K562 (cell line): ENCODE results near the gene DUS4L. TPM values are rescaled to one million over a fixed set of nuclear protein-coding genes. Genes with fewer than 3 reads are reported as not detected.
A peak's percentile ranks its signal among the peaks of the same experiment; 100 is the strongest.

Experiments used
- CBX5 ChIP-seq: IDR thresholded peaks from 2 replicates; pipeline ENCODE4 v1.6.1; 2014; ENCODE audit warnings: low read depth, borderline replicate concordance
- GTF2F1 ChIP-seq: IDR thresholded peaks from 2 replicates; pipeline ENCODE4 v1.6.1; 2011; ENCODE audit warnings: low read depth, low read length, improper control_type of control experiment
- HNRNPK ChIP-seq: fragments of 200-400 bp; formaldehyde crosslinking; IDR thresholded peaks from one replicate; pipeline ENCODE4 v1.6.1; 2018; ENCODE audit warnings: mild to moderate bottlenecking, low read depth, low read length; ENCODE audit not compliant: poor library complexity, severe bottlenecking
- KAT8 ChIP-seq: fragments of 450-650 bp; IDR thresholded peaks from 2 replicates; pipeline ENCODE4 v1.6.1; 2016; ENCODE audit warnings: low read depth, mild to moderate bottlenecking
- MTA3 ChIP-seq: fragments of 450-650 bp; formaldehyde crosslinking; IDR thresholded peaks from 2 replicates; pipeline ENCODE4 v1.6.1; 2017; ENCODE audit warnings: mild to moderate bottlenecking, borderline replicate concordance
- MXI1 ChIP-seq: IDR thresholded peaks from 2 replicates; pipeline ENCODE4 v1.6.1; 2011; ENCODE audit warnings: low read depth, mild to moderate bottlenecking, improper control_type of control experiment, low read length
- NELFE ChIP-seq: IDR thresholded peaks from 2 replicates; pipeline ENCODE4 v1.6.1; 2011; ENCODE audit warnings: mild to moderate bottlenecking; ENCODE audit not compliant: insufficient read depth, insufficient read length
- NR2C2 ChIP-seq, 2 experiments: fragments of 200-800 bp in 1 of 2; sonication (Bioruptor generic) in 1 of 2; sonication (generic) in 1 of 2; formaldehyde crosslinking in 1 of 2; IDR thresholded peaks; 2 replicates each; pipeline versions ENCODE4 v1.6.1 to v1.8.0; 2016 to 2022; ENCODE audit warnings: mild to moderate bottlenecking in 1 of 2, missing compliant biosample characterization in 1 of 2, missing genetic modification characterization in 1 of 2, missing genetic modification reagents in 1 of 2
- PRPF4 ChIP-seq: fragments of 200-400 bp; formaldehyde crosslinking; IDR thresholded peaks from one replicate; pipeline ENCODE4 v1.6.1; 2017; ENCODE audit warnings: low read length, low read depth, mild to moderate bottlenecking; ENCODE audit not compliant: insufficient read depth, poor library complexity, severe bottlenecking
- RAD21 ChIP-seq, 2 experiments: fragments of 250-450 bp in 1 of 2; fragments of 450-650 bp in 1 of 2; sonication (Bioruptor Pico) in 1 of 2; formaldehyde crosslinking in 1 of 2; IDR thresholded peaks in 1 of 2; conservative IDR thresholded peaks in 1 of 2; 2 replicates each; pipeline versions ENCODE4 v1.4.0 to v1.8.0; 2020 to 2022; ENCODE audit warnings: mild to moderate bottlenecking in 2 of 2, moderate library complexity in 1 of 2
- SAFB ChIP-seq: fragments of 200-400 bp; formaldehyde crosslinking; IDR thresholded peaks from 2 replicates; pipeline ENCODE4 v1.6.1; 2017; ENCODE audit warnings: low read depth, low read length, borderline replicate concordance
- TCF7L2 ChIP-seq: fragments of 150-350 bp; IDR thresholded peaks from 2 replicates; pipeline ENCODE4 v1.6.1; 2016; ENCODE audit warnings: low read depth, mild to moderate bottlenecking, low read length, moderate library complexity
- U2AF1 ChIP-seq: fragments of 200-400 bp; formaldehyde crosslinking; optimal IDR thresholded peaks from 2 replicates; pipeline ENCODE3; 2017; ENCODE audit warnings: mild to moderate bottlenecking, low read depth, low read length, moderate library complexity
- XRCC5 ChIP-seq: fragments of 200-400 bp; formaldehyde crosslinking; IDR thresholded peaks from 2 replicates; pipeline ENCODE4 v1.6.1; 2017; ENCODE audit warnings: low read depth, mild to moderate bottlenecking, low read length
- ZNF121 ChIP-seq: sonication (generic); formaldehyde crosslinking; conservative IDR thresholded peaks from 2 replicates; pipeline ENCODE4 v1.8.0; 2022; ENCODE audit warnings: missing genetic modification reagents
- ZNF165 ChIP-seq: fragments of 250-450 bp; sonication (Bioruptor Pico); IDR thresholded peaks from 2 replicates; pipeline ENCODE4 v1.4.0; 2020; ENCODE audit warnings: borderline replicate concordance
- ZNF444 ChIP-seq: fragments of 250-450 bp; sonication (Bioruptor Pico); IDR thresholded peaks from 2 replicates; pipeline ENCODE4 v1.4.0; 2020; ENCODE audit warnings: mild to moderate bottlenecking, moderate library complexity
- ZNF780A ChIP-seq: fragments of 250-450 bp; sonication (Bioruptor Pico); IDR thresholded peaks from 2 replicates; pipeline ENCODE4 v1.5.0; 2021; ENCODE audit warnings: mild to moderate bottlenecking
- polyA plus RNA-seq, 8 experiments: library from polyadenylated mRNA; depleted of rRNA in 4 of 8; stranded (reverse) in 5 of 8; unstranded in 3 of 8; fragments of >200 nt; fragmentation: Nextera tagmentation in 2 of 8; fragmentation: Illumina TruSeq in 1 of 8; extraction: Ambion mirVana in 2 of 8; extraction: Trizol in 1 of 8; gene quantifications; 2 replicates each; pipeline versions ENCODE4 v1.2.1 to v1.2.3, GENCODE V29; 2011 to 2014; ENCODE audit warnings: inconsistent platforms in 1 of 8, missing spikeins in 1 of 8
- total RNA-seq, 7 experiments: library from RNA; depleted of rRNA in 6 of 7; stranded (reverse); fragments of >200 nt in 6 of 7; fragmentation: Illumina TruSeq in 2 of 7; extraction: Trizol in 2 of 7; gene quantifications; 2 replicates each; pipeline versions ENCODE4 v1.2.1 to v1.2.3, GENCODE V29; 2011 to 2021; ENCODE audit warnings: low replicate concordance in 1 of 7
- TF ChIP-seq, protein P1 (sequence below): IDR thresholded peaks from 2 replicates; pipeline ENCODE4 v1.6.1; 2014; ENCODE audit warnings: antibody characterized with exemption
- TF ChIP-seq, protein P2 (sequence below): fragments of 250-450 bp; sonication (Bioruptor Pico); IDR thresholded peaks from 2 replicates; pipeline ENCODE4 v1.5.0; 2021; ENCODE audit warnings: mild to moderate bottlenecking, moderate library complexity
- TF ChIP-seq, protein P3 (sequence below): sonication (generic); formaldehyde crosslinking; IDR thresholded peaks from 2 replicates; pipeline ENCODE4 v1.8.0; 2022; ENCODE audit warnings: mild to moderate bottlenecking, missing genetic modification reagents

Gene DUS4L
- total and polyA plus RNA-seq, 9 of the 15 experiments (the other 6 are each of a cell fraction or from before 2014, with no cell fraction given): 12.2 to 33.6 (median 28.6) TPM

DNA sequence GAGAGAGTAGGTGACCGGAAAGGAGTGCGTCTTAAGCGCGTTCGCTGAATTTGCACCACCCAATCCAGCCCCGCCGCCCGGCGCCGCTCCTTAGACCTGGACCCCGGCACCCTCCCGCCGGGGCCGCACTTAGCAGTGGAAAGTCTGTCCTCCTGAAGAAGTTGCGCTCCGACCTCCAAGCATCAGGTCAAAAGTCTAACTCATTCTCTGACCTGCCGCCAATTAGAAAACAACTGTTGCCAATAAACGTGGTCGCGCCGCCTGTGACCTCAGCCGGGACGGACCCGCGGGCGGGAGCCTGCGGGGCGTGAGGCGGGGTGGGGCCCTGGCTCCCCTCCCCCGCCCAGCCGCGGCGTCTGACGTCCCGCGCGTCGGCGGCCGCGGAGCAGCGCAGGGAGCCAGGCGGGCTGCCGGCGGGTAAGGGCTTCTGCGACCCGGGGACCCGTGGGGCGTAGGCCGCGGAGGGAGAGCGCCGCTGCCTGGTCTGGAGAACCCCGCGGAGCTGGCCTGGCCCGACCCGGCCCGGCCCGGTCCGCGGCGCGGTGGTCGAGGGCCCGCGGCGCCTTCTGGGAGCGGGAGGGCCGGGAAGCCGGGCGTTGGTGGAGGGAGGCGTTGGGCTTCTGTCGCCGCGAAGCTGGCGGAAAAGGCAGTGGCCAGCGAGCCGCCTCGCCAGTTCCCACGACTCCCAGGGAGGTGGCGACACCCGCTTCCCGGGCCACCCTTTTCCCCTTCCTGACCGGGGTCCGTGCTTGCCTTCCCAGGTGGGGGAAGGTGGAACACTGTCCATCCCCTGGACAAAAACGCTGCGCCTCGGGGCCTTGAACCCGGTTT is 16.3 kb downstream of the DUS4L start, which contains the start of gene BCAP29 (continued):
- TF ChIP-seq, protein P1, sequence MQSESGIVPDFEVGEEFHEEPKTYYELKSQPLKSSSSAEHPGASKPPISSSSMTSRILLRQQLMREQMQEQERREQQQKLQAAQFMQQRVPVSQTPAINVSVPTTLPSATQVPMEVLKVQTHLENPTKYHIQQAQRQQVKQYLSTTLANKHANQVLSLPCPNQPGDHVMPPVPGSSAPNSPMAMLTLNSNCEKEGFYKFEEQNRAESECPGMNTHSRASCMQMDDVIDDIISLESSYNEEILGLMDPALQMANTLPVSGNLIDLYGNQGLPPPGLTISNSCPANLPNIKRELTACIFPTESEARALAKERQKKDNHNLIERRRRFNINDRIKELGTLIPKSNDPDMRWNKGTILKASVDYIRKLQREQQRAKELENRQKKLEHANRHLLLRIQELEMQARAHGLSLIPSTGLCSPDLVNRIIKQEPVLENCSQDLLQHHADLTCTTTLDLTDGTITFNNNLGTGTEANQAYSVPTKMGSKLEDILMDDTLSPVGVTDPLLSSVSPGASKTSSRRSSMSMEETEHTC: no peak
- peak; percentile 95 for TF ChIP-seq MTA3
- TF ChIP-seq HNRNPK: no peak
- TF ChIP-seq NR2C2 (CRISPR knock-in tag; IDR thresholded peaks at IDR 0.05): peak; percentile 79
- peak; percentile 94 for TF ChIP-seq NR2C2 (tag; IDR thresholded peaks at IDR 0.05)
- 0 out of 2 replicates have a peak, but pooled peaks have one; percentile 61 for TF ChIP-seq ZNF165 (CRISPR knock-in tag)
- TF ChIP-seq ZNF780A: no peak
- peak; percentile 72 for TF ChIP-seq MXI1
- TF ChIP-seq U2AF1: peak; percentile 92
- TF ChIP-seq XRCC5: no peak
- no peak for TF ChIP-seq ZNF121 (CRISPR knock-in tag)
- TF ChIP-seq, protein P2, sequence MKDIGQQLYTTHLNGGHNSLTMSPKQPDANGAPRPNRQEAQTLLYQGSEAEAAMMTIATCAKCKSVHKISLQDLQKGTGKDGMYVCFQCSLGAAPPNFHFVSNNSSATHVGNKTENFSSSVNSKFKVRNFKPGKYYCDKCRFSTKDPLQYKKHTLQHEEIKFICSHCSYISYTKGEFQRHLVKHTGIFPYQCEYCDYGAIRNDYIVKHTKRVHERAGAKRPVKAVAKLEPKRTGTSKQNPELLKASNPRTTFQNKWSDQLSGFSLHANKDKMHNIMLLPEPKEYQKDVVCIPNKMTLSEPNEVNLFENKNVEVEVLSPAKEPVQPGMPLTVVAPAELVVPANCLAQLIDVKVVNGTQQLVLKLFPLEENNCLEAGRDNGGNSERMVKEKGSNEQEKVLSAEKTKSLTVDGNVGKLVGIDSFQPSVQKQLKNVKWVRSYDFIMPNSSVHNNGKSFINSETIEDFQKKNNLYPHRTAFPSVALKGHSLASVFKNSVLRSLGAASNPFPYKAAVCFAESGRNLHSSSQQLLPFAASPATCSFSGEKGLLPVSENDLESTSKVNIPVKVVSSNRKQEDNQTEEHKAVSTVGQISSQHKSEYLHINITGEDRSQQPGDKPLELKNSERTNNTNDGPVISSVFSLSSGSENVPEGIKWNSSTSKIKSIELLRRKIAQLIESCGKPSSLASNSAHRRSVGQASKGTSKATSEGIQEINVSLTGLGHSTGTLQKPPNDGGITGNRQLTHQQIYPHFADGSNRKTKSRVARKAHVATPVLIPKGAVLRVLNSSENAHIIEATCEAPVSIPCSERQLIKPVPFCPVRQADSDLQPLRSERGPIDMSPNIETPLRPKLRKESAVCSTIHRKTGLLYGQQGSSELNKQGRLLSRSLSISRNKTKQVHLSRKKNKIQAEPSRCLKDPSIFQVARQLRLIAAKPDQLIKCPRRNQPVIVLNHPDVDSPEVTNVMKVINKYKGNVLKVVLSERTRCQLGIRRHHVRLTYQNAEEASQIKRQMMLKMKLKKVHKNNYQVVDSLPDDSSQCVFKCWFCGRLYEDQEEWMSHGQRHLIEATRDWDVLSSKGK (CRISPR knock-in tag): no peak
- peak; percentile 63; the same call in 1 of the 2 replicates for TF ChIP-seq SAFB
- TF ChIP-seq, protein P3, sequence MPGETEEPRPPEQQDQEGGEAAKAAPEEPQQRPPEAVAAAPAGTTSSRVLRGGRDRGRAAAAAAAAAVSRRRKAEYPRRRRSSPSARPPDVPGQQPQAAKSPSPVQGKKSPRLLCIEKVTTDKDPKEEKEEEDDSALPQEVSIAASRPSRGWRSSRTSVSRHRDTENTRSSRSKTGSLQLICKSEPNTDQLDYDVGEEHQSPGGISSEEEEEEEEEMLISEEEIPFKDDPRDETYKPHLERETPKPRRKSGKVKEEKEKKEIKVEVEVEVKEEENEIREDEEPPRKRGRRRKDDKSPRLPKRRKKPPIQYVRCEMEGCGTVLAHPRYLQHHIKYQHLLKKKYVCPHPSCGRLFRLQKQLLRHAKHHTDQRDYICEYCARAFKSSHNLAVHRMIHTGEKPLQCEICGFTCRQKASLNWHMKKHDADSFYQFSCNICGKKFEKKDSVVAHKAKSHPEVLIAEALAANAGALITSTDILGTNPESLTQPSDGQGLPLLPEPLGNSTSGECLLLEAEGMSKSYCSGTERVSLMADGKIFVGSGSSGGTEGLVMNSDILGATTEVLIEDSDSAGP (CRISPR knock-in tag): peak; percentile 37; the same call in 1 of the 2 replicates
- TF ChIP-seq ZNF444 (CRISPR knock-in tag): no peak
- no peak for TF ChIP-seq KAT8
- TF ChIP-seq RAD21 (CRISPR knock-in tag; conservative IDR thresholded peaks at IDR 0.05 in 1 of 2, IDR thresholded peaks at IDR 0.05 in 1 of 2): peak; percentile 63 to 65
- TF ChIP-seq PRPF4: peak; percentile 87
- no peak for TF ChIP-seq NELFE
- peak; percentile 61; the same call in 1 of the 2 replicates for TF ChIP-seq GTF2F1
- no peak for TF ChIP-seq CBX5
- TF ChIP-seq TCF7L2: no peak
